Chondrocyte (in vitro differentiated cells): ENCODE data around the gene BNC2. TPM values are rescaled to one million over a fixed set of nuclear protein-coding genes. Genes with fewer than 3 reads are reported as not detected.

Source experiments
- DNase-seq: peaks from one replicate; pipeline ENCODE4 v3.0.0; 2021; ENCODE audit warnings: mixed read lengths, low spot score
- H3K27ac Mint-ChIP-seq: one replicate; pipeline ENCODE4 v1.8.0; 2021; ENCODE audit warnings: mild to moderate bottlenecking, moderate library complexity, mixed read lengths; ENCODE audit not compliant: unreplicated experiment
- H3K27me3 Mint-ChIP-seq: 2 replicates; pipeline ENCODE4 v1.8.0; 2021; ENCODE audit warnings: low read depth, mixed read lengths
- H3K36me3 Mint-ChIP-seq: 2 replicates; pipeline ENCODE4 v1.8.0; 2021; ENCODE audit warnings: low read depth, mixed read lengths
- H3K4me1 Mint-ChIP-seq: 2 replicates; pipeline ENCODE4 v1.8.0; 2021; ENCODE audit warnings: low read depth, mild to moderate bottlenecking, mixed read lengths
- H3K4me3 Mint-ChIP-seq: one replicate; pipeline ENCODE4 v1.8.0; 2021; ENCODE audit warnings: mild to moderate bottlenecking, moderate library complexity, mixed read lengths; ENCODE audit not compliant: unreplicated experiment
- H3K9me3 Mint-ChIP-seq: 2 replicates; pipeline ENCODE4 v1.8.0; 2021; ENCODE audit warnings: low read depth, mixed read lengths
- CTCF ChIP-seq: fragments of 200-600 bp; sonication (generic); IDR thresholded peaks from 2 replicates; pipeline ENCODE4 v1.5.0; 2021; ENCODE audit warnings: antibody characterized with exemption, mild to moderate bottlenecking, moderate library complexity
- total RNA-seq: library from RNA; stranded (reverse); gene quantifications from 3 replicates; pipeline ENCODE4 v1.2.1, GENCODE V29; 2021

BNC2 gene
- total RNA-seq, 1 donor from 2014 or later, result 17.8 TPM

DNA sequence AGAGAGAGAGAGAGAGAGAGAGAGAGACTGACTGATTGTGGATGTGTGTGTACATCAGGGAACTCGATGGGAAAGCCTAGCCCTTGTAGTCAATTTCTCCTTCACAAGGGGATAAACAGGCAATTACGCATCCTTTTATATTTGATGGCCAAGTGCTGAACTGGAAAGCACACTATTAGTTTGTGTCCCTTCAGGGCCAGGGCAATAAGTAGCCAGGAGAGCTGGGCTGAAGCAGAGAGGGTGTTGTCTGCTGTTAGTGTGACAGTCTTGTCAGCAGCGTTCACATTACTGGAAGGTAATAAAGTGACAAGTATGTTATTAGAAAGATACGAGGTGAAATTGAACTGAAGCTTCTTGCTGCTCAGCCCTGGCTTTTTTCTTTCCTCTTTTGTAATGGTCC lies 457.7 kb downstream of the BNC2 start:
- Mint-ChIP-seq H3K27ac (no peak overlapping the region), H3K27me3 (no peaks in the 10 kb centered on the region), H3K36me3 (no peaks in the 10 kb centered on the region), H3K9me3 (no peaks in the 10 kb centered on the region), H3K4me3 (no peak overlapping the region), H3K4me1 (peaks cover 19% of the 10 kb centered on the region)
- no peak for DNase-seq
- TF ChIP-seq CTCF, result no peak

DNA sequence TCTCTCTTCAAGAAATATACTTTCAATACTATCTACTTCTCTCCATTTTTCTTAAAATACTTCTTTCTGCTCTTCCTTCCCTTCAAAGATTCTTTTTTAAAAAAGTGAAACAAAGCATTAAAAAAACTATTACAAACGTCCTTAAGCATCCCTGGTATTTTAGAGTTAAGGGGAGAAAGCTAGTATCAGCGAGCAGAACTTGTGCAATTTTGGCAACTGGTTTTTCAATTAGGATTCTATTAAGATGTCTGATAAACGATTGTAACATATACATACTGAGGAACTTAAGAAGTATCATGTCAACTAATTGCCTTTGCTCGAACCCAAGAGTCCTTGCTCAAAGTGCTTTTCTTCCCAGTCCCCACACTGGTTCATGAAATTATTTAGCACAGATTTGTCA lies 459.2 kb downstream of the BNC2 start:
- no peak for DNase-seq
- no peak for TF ChIP-seq CTCF
- no peaks in the 10 kb centered on the region for H3K27me3 Mint-ChIP-seq
- no peaks in the 10 kb centered on the region for H3K9me3 Mint-ChIP-seq
- peaks cover 5% of the 10 kb centered on the region for H3K4me1 Mint-ChIP-seq
- H3K36me3 Mint-ChIP-seq, result no peaks in the 10 kb centered on the region
- no peak overlapping the region for H3K27ac Mint-ChIP-seq
- no peak overlapping the region for H3K4me3 Mint-ChIP-seq

DNA sequence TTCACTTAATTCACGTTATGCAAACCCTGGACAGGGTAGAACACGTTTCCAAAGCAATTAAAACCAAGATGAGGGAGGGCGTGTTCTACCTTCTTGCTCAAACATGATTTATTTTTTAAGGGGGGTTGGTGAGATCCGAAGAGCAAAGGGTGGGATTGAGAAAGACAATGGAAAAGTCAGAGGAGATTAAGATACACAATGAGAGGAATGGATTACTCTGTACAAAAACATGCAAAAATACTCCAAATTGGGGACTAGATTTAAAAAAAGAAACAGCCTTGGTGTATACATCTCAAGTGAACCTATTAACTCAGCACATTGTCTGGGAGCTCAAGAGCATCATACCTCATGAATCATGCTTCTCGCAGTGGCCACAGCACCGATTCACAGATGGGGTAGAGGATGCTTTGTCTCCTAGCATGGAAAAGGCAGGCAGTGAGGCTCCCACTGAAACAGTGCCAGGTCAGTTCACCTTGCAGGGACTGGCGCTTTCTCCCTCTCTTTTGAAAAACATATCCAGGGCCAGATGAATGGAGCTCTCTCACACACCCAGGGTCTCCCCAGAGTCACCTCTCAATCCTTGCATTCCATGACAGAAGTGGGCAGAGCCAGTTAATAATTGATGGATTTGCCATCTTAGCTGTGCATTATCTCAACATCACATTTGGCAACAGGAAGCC lies 459.7 kb downstream of the BNC2 start:
- Mint-ChIP-seq H3K4me3 (no peak overlapping the region), H3K27me3 (no peaks in the 10 kb centered on the region), H3K27ac (peak overlapping the region; percentile 15), H3K9me3 (no peaks in the 10 kb centered on the region), H3K36me3 (no peaks in the 10 kb centered on the region), H3K4me1 (peaks cover 5% of the 10 kb centered on the region)
- no peak for TF ChIP-seq CTCF
- DNase-seq, result no peak

DNA sequence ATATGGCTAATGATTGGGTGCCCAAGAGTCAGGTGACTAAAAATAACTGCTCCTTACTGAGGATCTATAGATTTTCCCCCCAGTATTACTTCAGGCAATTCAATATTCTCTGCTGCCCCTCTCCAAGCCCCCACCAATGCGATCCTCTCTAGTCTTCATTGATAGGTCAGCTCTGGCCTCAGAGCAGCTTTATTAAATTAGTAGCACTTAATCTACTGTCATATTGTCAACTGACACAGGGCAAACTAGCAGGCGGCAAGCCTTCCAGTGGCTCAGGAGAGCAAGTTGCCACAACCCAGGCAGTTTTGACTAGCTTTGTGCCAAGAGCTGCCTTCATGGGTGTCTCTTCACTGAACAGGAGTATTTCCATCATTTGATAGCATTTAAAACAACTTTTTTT lies 462.9 kb downstream of the BNC2 start:
- no peaks in the 10 kb centered on the region for H3K4me1 Mint-ChIP-seq
- no peaks in the 10 kb centered on the region for H3K27me3 Mint-ChIP-seq

GRCh38 chr9:16406526-16407225 lies 463.8 kb downstream of the BNC2 start:
- H3K27ac Mint-ChIP-seq, result no peak overlapping the region
- H3K9me3 Mint-ChIP-seq, result peaks cover 11% of the 10 kb centered on the region
- H3K27me3 Mint-ChIP-seq, result no peaks in the 10 kb centered on the region
- no peaks in the 10 kb centered on the region for H3K4me1 Mint-ChIP-seq
- TF ChIP-seq CTCF, result no peak
- no peak for DNase-seq
- no peak overlapping the region for H3K4me3 Mint-ChIP-seq
- H3K36me3 Mint-ChIP-seq, result peaks cover 3% of the 10 kb centered on the region

More for the DNA sequence above, 462.9 kb downstream of the BNC2 start:
- Mint-ChIP-seq H3K9me3 (peaks cover 10% of the 10 kb centered on the region), H3K4me3 (no peak overlapping the region), H3K36me3 (peaks cover 1% of the 10 kb centered on the region), H3K27ac (no peak overlapping the region)
- TF ChIP-seq CTCF, result no peak
- no peak for DNase-seq
